Dendritic cell treated with granulocyte-macrophage colony-stimulating factor and Interleukin-4, amounts not matched to agents 40 ng/mL and 50 ng/mL, for 4 days (primary cell): ENCODE measurements around the gene SIGLEC8.
"Not testable (repeated sequence)": the region's sequence is repeated elsewhere in the genome, so short reads cannot be mapped to it uniquely, and the experiment has no call there.

Experiments used
- H3K27ac Mint-ChIP-seq: one replicate; pipeline ENCODE4 v1.8.0; 2022; ENCODE audit warnings: mild to moderate bottlenecking, mixed read lengths
- H3K27me3 Mint-ChIP-seq: one replicate; pipeline ENCODE4 v1.8.0; 2022; ENCODE audit warnings: mild to moderate bottlenecking, mixed read lengths
- H3K36me3 Mint-ChIP-seq: one replicate; pipeline ENCODE4 v1.8.0; 2022; ENCODE audit warnings: low read depth, mixed read lengths
- H3K4me1 Mint-ChIP-seq: one replicate; pipeline ENCODE4 v1.8.0; 2022; ENCODE audit warnings: low read depth, mixed read lengths
- H3K4me3 Mint-ChIP-seq: one replicate; pipeline ENCODE4 v1.8.0; 2022; ENCODE audit warnings: mild to moderate bottlenecking, moderate library complexity, mixed read lengths
- H3K9me3 Mint-ChIP-seq: one replicate; pipeline ENCODE4 v1.8.0; 2022; ENCODE audit warnings: mixed read lengths
- intact Hi-C: fragments of 100-400 bp; cut with micrococcal nuclease; formaldehyde crosslinking; loops from one replicate; pipeline ENCODE4 v1.15.0; 2022

SIGLEC8 gene

GRCh38 chr19:51467864-51468544 is 9.8 kb upstream of the SIGLEC8 start:
- no peaks in the 10 kb centered on the region for H3K9me3 Mint-ChIP-seq
- H3K27me3 Mint-ChIP-seq: peaks cover 22% of the 10 kb centered on the region
- no peaks in the 10 kb centered on the region for H3K36me3 Mint-ChIP-seq
- H3K27ac Mint-ChIP-seq: no peak overlapping the region
- H3K4me3 Mint-ChIP-seq: no peak overlapping the region
- peaks cover 60% of the 10 kb centered on the region for H3K4me1 Mint-ChIP-seq
- intact Hi-C loops: no loop called here

- Mint-ChIP-seq H3K27ac (no peak overlapping the region), H3K4me1 (peaks cover 68% of the 10 kb centered on the region), H3K4me3 (no peak overlapping the region), H3K9me3 (no peaks in the 10 kb centered on the region), H3K27me3 (peaks cover 22% of the 10 kb centered on the region), H3K36me3 (no peaks in the 10 kb centered on the region)
- intact Hi-C loops: no loop called here
These were observed 8.5 kb upstream of the SIGLEC8 start for GRCh38 chr19:51466723-51467122.

GRCh38 chr19:51463976-51464581 is 5.8 kb upstream of the SIGLEC8 start:
- intact Hi-C loops, H3K27ac Mint-ChIP-seq, H3K9me3 Mint-ChIP-seq, H3K36me3 Mint-ChIP-seq: not testable (repeated sequence)
- H3K27me3 Mint-ChIP-seq: peaks cover 20% of the 10 kb centered on the region
- peaks cover 82% of the 10 kb centered on the region for H3K4me1 Mint-ChIP-seq
- peak overlapping the region; percentile 54 for H3K4me3 Mint-ChIP-seq

- intact Hi-C loops: no loop called here
These were observed 4.4 kb upstream of the SIGLEC8 start for GRCh38 chr19:51462681-51463080.

GRCh38 chr19:51462276-51462675 is 4.0 kb upstream of the SIGLEC8 start:
- intact Hi-C loops: no loop called here
- peak overlapping the region; percentile 89 for H3K27ac Mint-ChIP-seq
- peaks cover 79% of the 10 kb centered on the region for H3K4me1 Mint-ChIP-seq
- peaks cover 26% of the 10 kb centered on the region for H3K27me3 Mint-ChIP-seq
- no peaks in the 10 kb centered on the region for H3K9me3 Mint-ChIP-seq
- no peak overlapping the region for H3K4me3 Mint-ChIP-seq
- no peaks in the 10 kb centered on the region for H3K36me3 Mint-ChIP-seq

More at GRCh38 chr19:51462681-51463080, 4.4 kb upstream of the SIGLEC8 start:
- Mint-ChIP-seq H3K36me3 (no peaks in the 10 kb centered on the region), H3K9me3 (no peaks in the 10 kb centered on the region), H3K4me1 (peaks cover 82% of the 10 kb centered on the region), H3K27me3 (peaks cover 27% of the 10 kb centered on the region), H3K27ac (peak overlapping the region; percentile 89), H3K4me3 (no peak overlapping the region)

GRCh38 chr19:51461723-51462161 is 3.5 kb upstream of the SIGLEC8 start:
- intact Hi-C loops: no loop called here
- peak overlapping the region; percentile 89 for H3K27ac Mint-ChIP-seq
- H3K27me3 Mint-ChIP-seq: peaks cover 27% of the 10 kb centered on the region
- peaks cover 79% of the 10 kb centered on the region for H3K4me1 Mint-ChIP-seq
- H3K36me3 Mint-ChIP-seq: no peaks in the 10 kb centered on the region
- H3K4me3 Mint-ChIP-seq: peak overlapping the region; percentile 20
- H3K9me3 Mint-ChIP-seq: no peaks in the 10 kb centered on the region

GRCh38 chr19:51460164-51460992 is 2.1 kb upstream of the SIGLEC8 start:
- Mint-ChIP-seq H3K9me3 (no peaks in the 10 kb centered on the region), H3K27ac (peak overlapping the region; percentile 89), H3K4me3 (peak overlapping the region; percentile 57), H3K36me3 (no peaks in the 10 kb centered on the region), H3K27me3 (peaks cover 21% of the 10 kb centered on the region), H3K4me1 (peaks cover 74% of the 10 kb centered on the region)
- intact Hi-C loops: no loop called here

GRCh38 chr19:51458899-51459505 is 748 bp upstream of the SIGLEC8 start:
- Mint-ChIP-seq H3K36me3 (no peaks in the 10 kb centered on the region), H3K4me3 (no peak overlapping the region), H3K27me3 (peaks cover 20% of the 10 kb centered on the region), H3K4me1 (peaks cover 72% of the 10 kb centered on the region), H3K9me3 (no peaks in the 10 kb centered on the region), H3K27ac (peak overlapping the region; percentile 42)
- intact Hi-C loops: no loop called here

GRCh38 chr19:51457351-51458013 is 772 bp downstream of the SIGLEC8 start:
- H3K4me1 Mint-ChIP-seq: peaks cover 60% of the 10 kb centered on the region
- intact Hi-C loops: no loop called here
- H3K9me3 Mint-ChIP-seq: no peaks in the 10 kb centered on the region
- peaks cover 25% of the 10 kb centered on the region for H3K27me3 Mint-ChIP-seq
- H3K4me3 Mint-ChIP-seq: no peak overlapping the region
- H3K27ac Mint-ChIP-seq: peak overlapping the region; percentile 80
- no peaks in the 10 kb centered on the region for H3K36me3 Mint-ChIP-seq

- Mint-ChIP-seq H3K27me3 (peaks cover 31% of the 10 kb centered on the region), H3K27ac (peak overlapping the region; percentile 80), H3K4me3 (peak overlapping the region; percentile 44), H3K9me3 (no peaks in the 10 kb centered on the region), H3K4me1 (peaks cover 52% of the 10 kb centered on the region), H3K36me3 (no peaks in the 10 kb centered on the region)
- intact Hi-C loops: no loop called here
These were observed 1.5 kb downstream of the SIGLEC8 start for GRCh38 chr19:51456541-51457290.

- Mint-ChIP-seq H3K27me3 (peaks cover 45% of the 10 kb centered on the region), H3K36me3 (no peaks in the 10 kb centered on the region), H3K4me1 (peaks cover 17% of the 10 kb centered on the region), H3K9me3 (peaks cover 11% of the 10 kb centered on the region), H3K4me3 (no peak overlapping the region), H3K27ac (no peak overlapping the region)
- intact Hi-C loops: no loop called here
These were observed 7.4 kb downstream of the SIGLEC8 start for GRCh38 chr19:51450730-51451307.

- peak overlapping the region; percentile 20 for H3K27ac Mint-ChIP-seq
- H3K9me3 Mint-ChIP-seq: peaks cover 11% of the 10 kb centered on the region
These were observed 9.7 kb downstream of the SIGLEC8 start for GRCh38 chr19:51448411-51449016.

More at GRCh38 chr19:51448411-51449016, 9.7 kb downstream of the SIGLEC8 start:
- Mint-ChIP-seq H3K27me3 (peaks cover 50% of the 10 kb centered on the region), H3K36me3 (no peaks in the 10 kb centered on the region), H3K4me1 (peaks cover 12% of the 10 kb centered on the region), H3K4me3 (peak overlapping the region; percentile 55)
- intact Hi-C loops: no loop called here
